Activated CD8-positive, alpha-beta T cell treated with anti-CD3 and anti-CD28 coated beads, Interleukin-2, amount 10 ng/mL, durations not matched to agents 7 days and 5 days (primary cell): Measurements from ENCODE around the gene RBM18. TPM values are rescaled to one million over a fixed set of nuclear protein-coding genes. Genes with fewer than 3 reads are reported as not detected.
A peak's percentile ranks its signal among the peaks of the same experiment; 100 is the strongest.

Source experiments
- ATAC-seq: fragments of 150-1000 bp; cut with Tn5 transposase; one replicate; pipeline ENCODE4 v1.10.0; 2021; ENCODE audit warnings: moderate library complexity
- CTCF ChIA-PET: fragments of 350-600 bp; sonication (Branson Sonifier 250); formaldehyde crosslinking; loops from one replicate; lab custom pipeline; 2021; ENCODE audit warnings: antibody characterized with exemption; lab: Charles Lee
- POLR2A ChIA-PET: fragments of 350-600 bp; sonication (Branson Sonifier 250); formaldehyde crosslinking; loops from one replicate; lab custom pipeline; 2021; ENCODE audit warnings: antibody characterized with exemption; lab: Charles Lee
- DNase-seq: peaks from one replicate; pipeline ENCODE4 v3.0.0-alpha.2; 2020
- H3K27ac Mint-ChIP-seq: one replicate; pipeline ENCODE4 v1.8.0; 2021; ENCODE audit warnings: mild to moderate bottlenecking, mixed read lengths
- H3K27me3 Mint-ChIP-seq: one replicate; pipeline ENCODE4 v1.8.0; 2021; ENCODE audit warnings: low read depth, mixed read lengths
- H3K36me3 Mint-ChIP-seq: one replicate; pipeline ENCODE4 v1.8.0; 2021; ENCODE audit warnings: low read depth, mixed read lengths
- H3K4me1 Mint-ChIP-seq: one replicate; pipeline ENCODE4 v1.8.0; 2021; ENCODE audit warnings: low read depth, mixed read lengths
- H3K4me3 Mint-ChIP-seq: one replicate; pipeline ENCODE4 v1.8.0; 2021; ENCODE audit warnings: mild to moderate bottlenecking, mixed read lengths
- H3K9me3 Mint-ChIP-seq: one replicate; pipeline ENCODE4 v1.8.0; 2022; ENCODE audit warnings: mixed read lengths; ENCODE audit not compliant: insufficient read depth
- total RNA-seq, 2 experiments: library from RNA; stranded (reverse); gene quantifications; one replicate each; pipeline ENCODE4 v1.2.3, GENCODE V29; 2021

The RBM18 gene
- total RNA-seq, 2 experiments from 2014 or later, result 22.9 to 23.9 TPM

GRCh38 chr9:122228568-122229484, 35.8 kb downstream of the RBM18 start, which contains the start of gene LHX6:
TSS of gene LHX6 (minus strand) at chr9:122228957. CDS start at chr9:122228740, 217 bp downstream.
- DNase-seq (no peak), ATAC-seq (peak; percentile 57)
- ChIA-PET POLR2A (interaction anchor here (1.0 kb wide), 1 partner anchor 36 kb away, joined by 3 read pairs; the partner anchor contains the start of genes MRRF and RBM18), CTCF (no interaction called here)
- H3K27me3 Mint-ChIP-seq, result peaks cover 28% of the 10 kb centered on the region
- peak within 1 kb of the TSS; percentile 13 for H3K4me3 Mint-ChIP-seq
- H3K36me3 Mint-ChIP-seq, result no peaks in the 10 kb centered on the region
- H3K4me1 Mint-ChIP-seq, result no peaks in the 10 kb centered on the region
- no peak within 1 kb of the TSS for H3K27ac Mint-ChIP-seq
- no peaks in the 10 kb centered on the region for H3K9me3 Mint-ChIP-seq

GRCh38 chr9:122228191-122228567, 36.5 kb downstream of the RBM18 start:
- peaks cover under 1% of the 10 kb centered on the region for H3K4me1 Mint-ChIP-seq
- DNase-seq (no peak), ATAC-seq (no peak)
- ChIA-PET POLR2A (interaction anchor here (1.0 kb wide), 1 partner anchor 37 kb away, joined by 3 read pairs; the partner anchor contains the start of genes MRRF and RBM18), CTCF (no interaction called here)
- peaks cover 33% of the 10 kb centered on the region for H3K27me3 Mint-ChIP-seq
- no peak overlapping the region for H3K27ac Mint-ChIP-seq
- H3K4me3 Mint-ChIP-seq, result peak overlapping the region; percentile 13
- H3K36me3 Mint-ChIP-seq, result no peaks in the 10 kb centered on the region
- no peaks in the 10 kb centered on the region for H3K9me3 Mint-ChIP-seq

GRCh38 chr9:122227575-122227900, 37.1 kb downstream of the RBM18 start:
- Mint-ChIP-seq H3K4me3 (peak overlapping the region; percentile 4), H3K9me3 (no peaks in the 10 kb centered on the region), H3K36me3 (no peaks in the 10 kb centered on the region), H3K27me3 (peaks cover 38% of the 10 kb centered on the region), H3K4me1 (peaks cover 5% of the 10 kb centered on the region), H3K27ac (no peak overlapping the region)
- POLR2A ChIA-PET, result interaction anchor here (1.0 kb wide), 1 partner anchor 37 kb away, joined by 3 read pairs; the partner anchor contains the start of genes MRRF and RBM18
- no peak for DNase-seq
- ATAC-seq, result no peak
- CTCF ChIA-PET, result no interaction called here

GRCh38 chr9:122226758-122227574, 37.7 kb downstream of the RBM18 start:
- peaks cover 5% of the 10 kb centered on the region for H3K4me1 Mint-ChIP-seq
- ChIA-PET CTCF (no interaction called here), POLR2A (no interaction called here)
- no peak for DNase-seq
- H3K36me3 Mint-ChIP-seq, result no peaks in the 10 kb centered on the region
- H3K9me3 Mint-ChIP-seq, result no peaks in the 10 kb centered on the region
- H3K27me3 Mint-ChIP-seq, result peaks cover 43% of the 10 kb centered on the region
- no peak for ATAC-seq
- no peak overlapping the region for H3K27ac Mint-ChIP-seq
- no peak overlapping the region for H3K4me3 Mint-ChIP-seq

GRCh38 chr9:122226142-122226757, 38.4 kb downstream of the RBM18 start:
- Mint-ChIP-seq H3K4me3 (no peak overlapping the region), H3K36me3 (no peaks in the 10 kb centered on the region), H3K27ac (no peak overlapping the region), H3K27me3 (peaks cover 49% of the 10 kb centered on the region), H3K9me3 (no peaks in the 10 kb centered on the region), H3K4me1 (peaks cover 5% of the 10 kb centered on the region)
- ChIA-PET POLR2A (no interaction called here), CTCF (no interaction called here)
- DNase-seq (no peak), ATAC-seq (no peak)

GRCh38 chr9:122225312-122226141, 39.1 kb downstream of the RBM18 start:
- no peaks in the 10 kb centered on the region for H3K9me3 Mint-ChIP-seq
- POLR2A ChIA-PET, result no interaction called here
- H3K27ac Mint-ChIP-seq, result no peak overlapping the region
- no peak for DNase-seq
- CTCF ChIA-PET, result no interaction called here
- H3K27me3 Mint-ChIP-seq, result peaks cover 53% of the 10 kb centered on the region
- H3K4me3 Mint-ChIP-seq, result no peak overlapping the region
- no peak for ATAC-seq
- no peaks in the 10 kb centered on the region for H3K36me3 Mint-ChIP-seq
- H3K4me1 Mint-ChIP-seq, result peaks cover 5% of the 10 kb centered on the region

- POLR2A ChIA-PET, result no interaction called here
- Mint-ChIP-seq H3K36me3 (no peaks in the 10 kb centered on the region), H3K4me1 (peaks cover 24% of the 10 kb centered on the region), H3K9me3 (no peaks in the 10 kb centered on the region), H3K27me3 (peaks cover 74% of the 10 kb centered on the region), H3K4me3 (no peak overlapping the region), H3K27ac (no peak overlapping the region)
- DNase-seq (no peak), ATAC-seq (no peak)
- CTCF ChIA-PET, result interaction anchor here (1.5 kb wide), 2 partner anchors 124 to 128 kb away, joined by 3 to 4 read pairs; no protein-coding TSS in a partner anchor
Observed at GRCh38 chr9:122223435-122223834, 41.2 kb downstream of the RBM18 start.

GRCh38 chr9:122222791-122223190, 41.8 kb downstream of the RBM18 start:
- CTCF ChIA-PET, result interaction anchor here (1.5 kb wide), 2 partner anchors 124 to 127 kb away, joined by 3 to 4 read pairs; no protein-coding TSS in a partner anchor
- ATAC-seq, result no peak
- Mint-ChIP-seq H3K27me3 (peaks cover 75% of the 10 kb centered on the region), H3K9me3 (no peaks in the 10 kb centered on the region), H3K36me3 (no peaks in the 10 kb centered on the region), H3K27ac (no peak overlapping the region), H3K4me1 (peaks cover 30% of the 10 kb centered on the region), H3K4me3 (no peak overlapping the region)
- DNase-seq, result no peak
- POLR2A ChIA-PET, result no interaction called here

- H3K27me3 Mint-ChIP-seq, result peaks cover 68% of the 10 kb centered on the region
- H3K27ac Mint-ChIP-seq, result no peak overlapping the region
- POLR2A ChIA-PET, result no interaction called here
- CTCF ChIA-PET, result interaction anchor here (0.9 to 1.0 kb wide), 2 partner anchors 10 to 122 kb away, joined by 3 to 4 read pairs; no protein-coding TSS in a partner anchor
- H3K36me3 Mint-ChIP-seq, result no peaks in the 10 kb centered on the region
- no peaks in the 10 kb centered on the region for H3K9me3 Mint-ChIP-seq
- no peak overlapping the region for H3K4me3 Mint-ChIP-seq
- no peak for ATAC-seq
- no peak for DNase-seq
- H3K4me1 Mint-ChIP-seq, result peaks cover 30% of the 10 kb centered on the region
Observed at GRCh38 chr9:122221183-122221811, 43.3 kb downstream of the RBM18 start.

GRCh38 chr9:122220673-122221182, 43.9 kb downstream of the RBM18 start:
- Mint-ChIP-seq H3K9me3 (no peaks in the 10 kb centered on the region), H3K4me1 (peaks cover 30% of the 10 kb centered on the region), H3K27ac (no peak overlapping the region), H3K27me3 (peaks cover 72% of the 10 kb centered on the region), H3K4me3 (no peak overlapping the region), H3K36me3 (no peaks in the 10 kb centered on the region)
- ATAC-seq (no peak), DNase-seq (no peak)
- ChIA-PET POLR2A (no interaction called here), CTCF (interaction anchor here (0.9 to 1.0 kb wide), 2 partner anchors 9 to 122 kb away, joined by 3 to 4 read pairs; no protein-coding TSS in a partner anchor)
